Thoracic aorta (tissue), 2 donors: Measurements from ENCODE around the gene CACNA2D2. TPM values are rescaled to one million over a fixed set of nuclear protein-coding genes. Genes with fewer than 3 reads are reported as not detected.

Source experiments
- ATAC-seq: fragments of 150-250 bp; one replicate; pipeline ENCODE4 v1.8.0; 2017; ENCODE audit warnings: low read depth; ENCODE audit not compliant: insufficient number of reproducible peaks, low FRiP score
- DNase-seq: peaks from one replicate; pipeline ENCODE4 v3.0.0-alpha.2; 2020; ENCODE audit warnings: low spot score
- H3K27ac ChIP-seq, 2 donors: fragments of 200-600 bp; sonication (generic); 1 replicate in 1 of 2; 2 replicates in 1 of 2; pipeline ENCODE4 v1.5.1; 2016; ENCODE audit warnings: mild to moderate bottlenecking in 2 of 2, moderate library complexity in 2 of 2
- H3K27me3 ChIP-seq: fragments of 200-600 bp; sonication (generic); replicated peaks from 2 replicates; pipeline ENCODE4 v1.6.0; 2016; ENCODE audit warnings: mild to moderate bottlenecking; ENCODE audit not compliant: insufficient read depth
- H3K36me3 ChIP-seq: fragments of 200-600 bp; sonication (generic); one replicate; pipeline ENCODE4 v1.5.1; 2016
- H3K4me1 ChIP-seq, 2 donors: fragments of 200-600 bp; sonication (generic); 1 replicate in 1 of 2; 2 replicates in 1 of 2; pipeline versions ENCODE4 v1.5.1 to v1.6.0; 2016; ENCODE audit warnings: low read depth in 2 of 2, mild to moderate bottlenecking in 1 of 2; ENCODE audit not compliant: control insufficient read depth in 1 of 2
- H3K4me3 ChIP-seq: fragments of 200-600 bp; sonication (generic); 2 replicates; pipeline ENCODE4 v1.5.1; 2016; ENCODE audit warnings: mild to moderate bottlenecking
- H3K9me3 ChIP-seq: fragments of 200-600 bp; sonication (generic); 2 replicates; pipeline ENCODE4 v1.5.1; 2016
- total RNA-seq, 2 donors: library from RNA; depleted of rRNA; stranded (reverse); fragments of >200 nt; gene quantifications; one replicate each; pipeline versions ENCODE4 v1.1.0 to v1.2.3, GENCODE V29; 2016
- TF ChIP-seq, protein P1 (sequence below): fragments of 200-600 bp; sonication (generic); IDR thresholded peaks from one replicate; pipeline ENCODE4 v1.5.1; 2019; ENCODE audit warnings: antibody characterized with exemption

The CACNA2D2 gene
- total RNA-seq, 2 donors from 2014 or later = 2.3 to 4.2 TPM

GRCh38 chr3:50455161-50456018 is 48.0 kb downstream of the CACNA2D2 start:
- ATAC-seq (no peak), DNase-seq (no peak)
- TF ChIP-seq, protein P1, sequence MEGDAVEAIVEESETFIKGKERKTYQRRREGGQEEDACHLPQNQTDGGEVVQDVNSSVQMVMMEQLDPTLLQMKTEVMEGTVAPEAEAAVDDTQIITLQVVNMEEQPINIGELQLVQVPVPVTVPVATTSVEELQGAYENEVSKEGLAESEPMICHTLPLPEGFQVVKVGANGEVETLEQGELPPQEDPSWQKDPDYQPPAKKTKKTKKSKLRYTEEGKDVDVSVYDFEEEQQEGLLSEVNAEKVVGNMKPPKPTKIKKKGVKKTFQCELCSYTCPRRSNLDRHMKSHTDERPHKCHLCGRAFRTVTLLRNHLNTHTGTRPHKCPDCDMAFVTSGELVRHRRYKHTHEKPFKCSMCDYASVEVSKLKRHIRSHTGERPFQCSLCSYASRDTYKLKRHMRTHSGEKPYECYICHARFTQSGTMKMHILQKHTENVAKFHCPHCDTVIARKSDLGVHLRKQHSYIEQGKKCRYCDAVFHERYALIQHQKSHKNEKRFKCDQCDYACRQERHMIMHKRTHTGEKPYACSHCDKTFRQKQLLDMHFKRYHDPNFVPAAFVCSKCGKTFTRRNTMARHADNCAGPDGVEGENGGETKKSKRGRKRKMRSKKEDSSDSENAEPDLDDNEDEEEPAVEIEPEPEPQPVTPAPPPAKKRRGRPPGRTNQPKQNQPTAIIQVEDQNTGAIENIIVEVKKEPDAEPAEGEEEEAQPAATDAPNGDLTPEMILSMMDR = no peak
- Histone ChIP-seq H3K27ac (no peak overlapping the region), H3K36me3 (no peaks in the 10 kb centered on the region), H3K27me3 (no peaks in the 10 kb centered on the region), H3K9me3 (no peaks in the 10 kb centered on the region), H3K4me1 (peaks cover 3 to 8% of the 10 kb centered on the region in 2 donors), H3K4me3 (no peak overlapping the region)

GRCh38 chr3:50454481-50455070 is 48.9 kb downstream of the CACNA2D2 start:
- Histone ChIP-seq H3K36me3 (no peaks in the 10 kb centered on the region), H3K9me3 (no peaks in the 10 kb centered on the region), H3K27ac (no peak overlapping the region), H3K4me1 (peaks cover 3 to 14% of the 10 kb centered on the region in 2 donors), H3K4me3 (no peak overlapping the region), H3K27me3 (no peaks in the 10 kb centered on the region)
- no peak for DNase-seq
- ATAC-seq = no peak
- TF ChIP-seq, protein P1 = no peak

- no peak overlapping the region for H3K27ac ChIP-seq
- H3K36me3 ChIP-seq = no peaks in the 10 kb centered on the region
- no peak for ATAC-seq
- DNase-seq = no peak
- H3K27me3 ChIP-seq = no peaks in the 10 kb centered on the region
- TF ChIP-seq, protein P1 = no peak
- H3K9me3 ChIP-seq = no peaks in the 10 kb centered on the region
- no peak overlapping the region for H3K4me3 ChIP-seq
- H3K4me1 ChIP-seq = peaks cover 3 to 14% of the 10 kb centered on the region in 2 donors
Observed at GRCh38 chr3:50453907-50454306, 49.5 kb downstream of the CACNA2D2 start.

DNA sequence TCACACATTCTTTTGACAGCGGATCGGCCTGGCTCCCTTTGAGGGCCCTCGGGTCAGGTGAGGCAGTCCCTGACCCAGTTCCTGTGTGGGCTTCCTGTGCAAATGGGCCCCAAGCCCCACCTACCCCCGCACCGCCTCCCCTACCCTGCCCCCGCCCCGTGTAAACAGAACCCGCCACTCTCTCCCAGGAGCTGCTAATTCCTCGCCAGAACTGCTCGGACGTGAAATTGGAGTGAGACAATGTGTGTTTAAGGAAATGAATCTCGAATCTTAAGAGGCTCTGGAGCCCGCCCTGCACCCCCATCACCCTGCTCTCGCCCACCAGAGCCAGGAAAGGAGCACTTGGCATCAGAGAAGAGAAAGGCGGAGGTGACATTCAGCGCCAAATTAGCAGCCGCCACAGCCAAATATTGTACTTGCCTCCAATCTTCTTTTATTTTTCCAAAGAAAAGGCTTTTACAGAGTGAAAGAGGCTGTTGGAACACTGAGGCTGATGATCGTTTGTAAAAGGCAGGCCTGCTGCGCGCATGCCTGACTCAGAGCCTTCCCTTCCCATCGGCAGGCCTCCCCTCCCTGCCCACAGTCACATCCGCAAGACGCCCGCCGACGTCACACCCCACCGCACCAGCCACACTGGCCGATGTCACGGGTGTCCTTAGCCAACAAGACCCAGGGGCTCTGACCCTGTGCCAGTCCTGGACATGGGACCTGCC is 53.1 kb downstream of the CACNA2D2 start:
- H3K27ac ChIP-seq = peak overlapping the region; percentile 58 to 68
- peak; percentile 50 for ATAC-seq
- DNase-seq = peak; percentile 54
- H3K36me3 ChIP-seq = no peaks in the 10 kb centered on the region
- TF ChIP-seq, protein P1 = no peak
- no peaks in the 10 kb centered on the region for H3K27me3 ChIP-seq
- H3K4me1 ChIP-seq = peaks cover 3 to 14% of the 10 kb centered on the region in 2 donors
- H3K4me3 ChIP-seq = peak overlapping the region; percentile 74
- no peaks in the 10 kb centered on the region for H3K9me3 ChIP-seq
